HG03469 (cell line): ENCODE results near the gene OR2A2.

Source experiments
- ATAC-seq: cut with Tn5 transposase; IDR thresholded peaks from one replicate; pipeline ENCODE4 v1.9.1; 2021; ENCODE audit warnings: mild to moderate bottlenecking, moderate library complexity, moderate number of reproducible peaks; ENCODE audit not compliant: unreplicated experiment

OR2A2 gene

DNA sequence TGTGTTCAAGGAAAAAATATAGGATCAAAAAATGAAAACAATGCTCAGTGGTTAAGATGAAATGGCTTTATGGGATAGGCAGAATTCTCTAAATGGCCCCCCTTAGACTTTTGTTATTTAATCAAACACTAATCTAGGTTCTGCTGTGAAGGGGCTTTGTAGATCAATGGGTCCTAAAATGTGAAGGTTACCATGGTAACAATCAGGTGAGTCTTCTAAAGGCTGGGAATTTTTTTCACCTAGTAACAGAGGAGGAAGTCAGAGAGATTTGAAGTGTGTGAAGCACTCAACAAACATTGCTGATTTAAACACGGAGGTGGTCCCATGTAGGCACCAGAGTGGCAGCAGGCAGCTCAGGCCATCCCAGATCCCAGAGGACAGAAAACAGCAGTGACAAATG lies 24.7 kb downstream of the OR2A2 start:
- no peak for ATAC-seq

DNA sequence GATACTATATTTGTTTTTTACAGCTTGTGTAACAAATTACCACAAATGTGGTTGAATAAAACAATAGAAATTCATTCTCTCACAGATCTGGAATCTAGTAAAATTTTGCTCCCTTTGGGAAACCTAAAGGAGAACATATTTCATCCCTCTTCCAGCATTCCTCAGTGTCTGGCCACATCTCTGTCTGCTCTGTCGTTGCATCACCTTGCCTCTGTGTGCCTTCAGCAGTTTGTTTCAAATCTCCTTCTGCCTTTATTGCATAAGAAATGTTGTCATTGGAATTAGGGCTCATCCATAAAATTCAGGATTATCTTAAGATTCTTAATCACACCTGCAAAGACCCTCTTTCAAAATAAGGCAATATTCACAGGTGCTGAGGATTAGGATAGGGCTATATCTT lies 28.1 kb downstream of the OR2A2 start:
- no peak for ATAC-seq

DNA sequence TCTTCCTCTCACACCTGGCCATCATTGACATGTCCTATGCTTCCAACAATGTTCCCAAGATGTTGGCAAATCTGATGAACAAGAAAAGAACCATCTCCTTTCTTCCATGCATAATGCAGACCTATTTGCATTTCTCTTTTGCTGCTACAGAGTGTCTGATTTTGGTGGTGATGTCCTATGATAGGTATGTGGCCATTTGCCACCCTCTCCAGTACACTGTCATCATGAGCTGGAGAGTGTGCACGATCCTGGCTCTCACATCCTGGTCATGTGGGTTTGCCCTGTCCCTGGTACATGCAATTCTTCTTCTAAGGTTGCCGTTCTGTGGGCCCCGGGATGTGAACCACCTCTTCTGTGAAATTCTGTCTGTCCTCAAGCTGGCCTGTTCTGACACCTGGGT lies 32.8 kb downstream of the OR2A2 start:
- no peak for ATAC-seq

DNA sequence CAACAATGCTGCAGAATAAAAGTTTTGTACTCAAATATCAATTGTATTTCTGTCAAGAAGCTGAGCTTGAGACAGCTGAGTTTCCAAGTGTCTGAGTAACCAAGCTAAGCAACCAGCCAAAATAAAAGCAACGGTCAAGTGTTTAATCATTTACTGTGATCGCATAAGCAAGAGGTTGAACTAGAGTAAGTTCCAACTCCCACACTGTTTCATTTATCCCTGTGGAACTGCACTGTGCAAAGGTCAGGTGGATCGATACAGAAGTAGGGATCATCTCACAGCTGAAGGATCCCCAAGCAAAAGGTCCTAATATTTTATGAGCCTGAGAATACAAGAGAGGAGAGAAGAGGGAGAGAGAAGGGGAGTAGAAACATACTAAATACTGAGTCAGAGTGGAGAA lies 35.0 kb downstream of the OR2A2 start:
- ATAC-seq, result no peak

GRCh38 chr7:144148224-144148827 lies 38.9 kb downstream of the OR2A2 start:
- no peak for ATAC-seq

GRCh38 chr7:144158861-144159260 lies 49.5 kb downstream of the OR2A2 start:
- ATAC-seq, result no peak
